HL-60 (cell line): ENCODE results near the gene MSL1.

Experiments
- DNase-seq, 2 experiments: peaks; one replicate each; pipeline ENCODE4 v3.0.0-alpha.2; 2010 to 2020; ENCODE audit warnings: low read depth in 1 of 2, low spot score in 1 of 2
- H3K27ac ChIP-seq: fragments of 250-450 bp; sonication (Bioruptor Pico); replicated peaks from 2 replicates; pipeline ENCODE4 v1.5.1; 2020; ENCODE audit warnings: mild to moderate bottlenecking, moderate library complexity
- H3K27me3 ChIP-seq: fragments of 250-450 bp; sonication (Bioruptor Pico); 2 replicates; pipeline ENCODE4 v1.5.1; 2021; ENCODE audit warnings: mild to moderate bottlenecking, moderate library complexity; ENCODE audit not compliant: insufficient read depth, poor library complexity, severe bottlenecking
- H3K4me3 ChIP-seq: replicated peaks from 2 replicates; pipeline ENCODE4 v1.5.1; 2011; ENCODE audit warnings: mild to moderate bottlenecking, control low read depth, low read length; ENCODE audit not compliant: insufficient read depth
- GABPA ChIP-seq: IDR thresholded peaks from 2 replicates; pipeline ENCODE4 v1.6.1; 2012; ENCODE audit warnings: low read depth
- POLR2AphosphoS5 ChIP-seq: IDR thresholded peaks from 2 replicates; pipeline ENCODE4 v1.6.1; 2012; ENCODE audit warnings: low read depth
- SPI1 ChIP-seq: IDR thresholded peaks from 2 replicates; pipeline ENCODE4 v1.6.1; 2012; ENCODE audit warnings: low read depth, mild to moderate bottlenecking, borderline replicate concordance
- TF ChIP-seq, protein P1 (sequence below): IDR thresholded peaks from one replicate; pipeline ENCODE4 v1.5.1; 2011; ENCODE audit warnings: low read length, control low read depth, inconsistent platforms; ENCODE audit not compliant: insufficient read depth
- TF ChIP-seq, protein P2 (sequence below): IDR thresholded peaks from 2 replicates; pipeline ENCODE4 v1.6.1; 2012; ENCODE audit warnings: low read depth; ENCODE audit not compliant: insufficient replicate concordance

MSL1 gene

DNA sequence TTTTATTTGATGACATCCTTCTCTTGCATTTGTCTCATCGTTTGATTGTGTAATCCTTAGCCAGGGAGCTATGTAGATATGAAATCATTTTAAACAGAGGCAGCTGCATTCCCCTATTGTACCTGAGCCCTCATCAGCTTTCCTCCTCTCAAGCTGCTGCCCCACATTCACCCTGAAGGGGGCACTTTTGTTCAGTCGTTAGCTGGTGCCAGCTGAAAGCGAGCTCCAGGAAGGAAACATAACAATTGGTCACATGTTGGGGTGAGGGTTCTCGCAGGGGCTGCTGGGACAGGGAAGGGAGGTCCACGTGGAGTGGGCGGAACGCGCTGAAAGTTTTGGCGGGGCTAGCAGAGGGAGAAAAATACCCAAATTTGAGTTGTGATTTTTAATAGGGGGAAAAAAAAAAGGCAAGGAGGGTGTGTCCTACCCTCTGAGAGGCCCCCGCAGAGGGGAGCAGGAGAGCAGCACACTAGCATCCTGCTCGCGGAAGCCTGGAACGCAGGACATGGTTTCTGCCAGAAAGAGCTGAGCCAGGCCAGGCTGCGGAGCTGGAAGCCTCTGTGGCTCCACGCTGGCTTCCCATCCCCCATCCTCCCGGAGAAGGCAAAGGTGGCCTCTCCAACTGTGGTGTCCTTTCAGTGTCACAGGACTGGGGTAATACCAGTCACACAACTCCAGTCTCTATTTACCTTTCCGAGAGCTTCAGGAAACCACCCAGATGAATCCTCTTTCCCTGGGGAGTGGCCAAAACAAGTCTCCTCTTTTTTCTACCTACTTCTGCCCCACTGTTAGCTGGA lies 8.5 kb upstream of the MSL1 start:
- DNase-seq: peak; percentile 95 to 97
- Histone ChIP-seq H3K4me3 (peak overlapping the region; percentile 37), H3K27me3 (no peaks in the 10 kb centered on the region), H3K27ac (peak overlapping the region; percentile 62)
- TF ChIP-seq, protein P1, sequence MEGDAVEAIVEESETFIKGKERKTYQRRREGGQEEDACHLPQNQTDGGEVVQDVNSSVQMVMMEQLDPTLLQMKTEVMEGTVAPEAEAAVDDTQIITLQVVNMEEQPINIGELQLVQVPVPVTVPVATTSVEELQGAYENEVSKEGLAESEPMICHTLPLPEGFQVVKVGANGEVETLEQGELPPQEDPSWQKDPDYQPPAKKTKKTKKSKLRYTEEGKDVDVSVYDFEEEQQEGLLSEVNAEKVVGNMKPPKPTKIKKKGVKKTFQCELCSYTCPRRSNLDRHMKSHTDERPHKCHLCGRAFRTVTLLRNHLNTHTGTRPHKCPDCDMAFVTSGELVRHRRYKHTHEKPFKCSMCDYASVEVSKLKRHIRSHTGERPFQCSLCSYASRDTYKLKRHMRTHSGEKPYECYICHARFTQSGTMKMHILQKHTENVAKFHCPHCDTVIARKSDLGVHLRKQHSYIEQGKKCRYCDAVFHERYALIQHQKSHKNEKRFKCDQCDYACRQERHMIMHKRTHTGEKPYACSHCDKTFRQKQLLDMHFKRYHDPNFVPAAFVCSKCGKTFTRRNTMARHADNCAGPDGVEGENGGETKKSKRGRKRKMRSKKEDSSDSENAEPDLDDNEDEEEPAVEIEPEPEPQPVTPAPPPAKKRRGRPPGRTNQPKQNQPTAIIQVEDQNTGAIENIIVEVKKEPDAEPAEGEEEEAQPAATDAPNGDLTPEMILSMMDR: peak; percentile 88
- no peak for TF ChIP-seq GABPA
- TF ChIP-seq POLR2AphosphoS5: peak; percentile 72
- TF ChIP-seq, protein P2, sequence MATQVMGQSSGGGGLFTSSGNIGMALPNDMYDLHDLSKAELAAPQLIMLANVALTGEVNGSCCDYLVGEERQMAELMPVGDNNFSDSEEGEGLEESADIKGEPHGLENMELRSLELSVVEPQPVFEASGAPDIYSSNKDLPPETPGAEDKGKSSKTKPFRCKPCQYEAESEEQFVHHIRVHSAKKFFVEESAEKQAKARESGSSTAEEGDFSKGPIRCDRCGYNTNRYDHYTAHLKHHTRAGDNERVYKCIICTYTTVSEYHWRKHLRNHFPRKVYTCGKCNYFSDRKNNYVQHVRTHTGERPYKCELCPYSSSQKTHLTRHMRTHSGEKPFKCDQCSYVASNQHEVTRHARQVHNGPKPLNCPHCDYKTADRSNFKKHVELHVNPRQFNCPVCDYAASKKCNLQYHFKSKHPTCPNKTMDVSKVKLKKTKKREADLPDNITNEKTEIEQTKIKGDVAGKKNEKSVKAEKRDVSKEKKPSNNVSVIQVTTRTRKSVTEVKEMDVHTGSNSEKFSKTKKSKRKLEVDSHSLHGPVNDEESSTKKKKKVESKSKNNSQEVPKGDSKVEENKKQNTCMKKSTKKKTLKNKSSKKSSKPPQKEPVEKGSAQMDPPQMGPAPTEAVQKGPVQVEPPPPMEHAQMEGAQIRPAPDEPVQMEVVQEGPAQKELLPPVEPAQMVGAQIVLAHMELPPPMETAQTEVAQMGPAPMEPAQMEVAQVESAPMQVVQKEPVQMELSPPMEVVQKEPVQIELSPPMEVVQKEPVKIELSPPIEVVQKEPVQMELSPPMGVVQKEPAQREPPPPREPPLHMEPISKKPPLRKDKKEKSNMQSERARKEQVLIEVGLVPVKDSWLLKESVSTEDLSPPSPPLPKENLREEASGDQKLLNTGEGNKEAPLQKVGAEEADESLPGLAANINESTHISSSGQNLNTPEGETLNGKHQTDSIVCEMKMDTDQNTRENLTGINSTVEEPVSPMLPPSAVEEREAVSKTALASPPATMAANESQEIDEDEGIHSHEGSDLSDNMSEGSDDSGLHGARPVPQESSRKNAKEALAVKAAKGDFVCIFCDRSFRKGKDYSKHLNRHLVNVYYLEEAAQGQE: peak; percentile 26
- 0 out of 2 replicates have a peak, but pooled peaks have one; percentile 14 for TF ChIP-seq SPI1

DNA sequence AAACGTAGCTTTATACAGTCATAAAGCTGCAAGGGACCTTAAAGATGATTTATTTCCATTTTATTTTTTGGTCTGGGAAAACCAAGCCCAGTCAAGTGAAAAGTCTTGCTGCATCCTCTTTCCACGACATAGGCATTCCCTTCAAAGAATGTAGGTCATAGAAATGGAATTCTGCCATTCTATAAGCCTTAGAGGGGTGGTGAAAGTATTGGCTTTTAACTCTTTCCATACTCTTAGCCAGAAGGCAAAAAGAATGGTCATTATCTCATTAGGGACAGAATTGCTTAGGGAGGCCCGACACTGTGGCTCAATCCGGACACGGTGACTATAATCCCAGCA lies 7.9 kb upstream of the MSL1 start:
- no peak for DNase-seq
- Histone ChIP-seq H3K27me3 (no peaks in the 10 kb centered on the region), H3K27ac (peak overlapping the region; percentile 62), H3K4me3 (no peak overlapping the region)
- TF ChIP-seq, protein P1: no peak
- TF ChIP-seq, protein P2: no peak
- TF ChIP-seq POLR2AphosphoS5 (no peak), GABPA (no peak), SPI1 (no peak)

DNA sequence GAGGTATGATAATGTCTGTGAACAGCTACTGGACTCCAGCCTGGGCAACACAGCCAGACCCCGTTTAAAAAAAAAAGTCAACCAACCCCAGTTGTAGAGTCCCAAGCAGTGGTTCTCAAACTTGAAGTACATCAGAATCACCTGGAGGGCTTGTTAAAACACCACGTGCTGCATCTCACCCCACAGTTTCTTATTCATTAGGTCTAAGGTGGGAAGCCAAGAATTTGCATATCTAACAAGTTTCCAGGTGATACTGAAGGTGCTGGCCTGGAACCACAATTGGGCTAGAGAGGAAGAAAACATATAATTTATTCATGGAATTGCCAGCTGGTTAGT lies 6.7 kb upstream of the MSL1 start:
- H3K27me3 ChIP-seq: no peaks in the 10 kb centered on the region
- no peak overlapping the region for H3K4me3 ChIP-seq
- no peak overlapping the region for H3K27ac ChIP-seq
- TF ChIP-seq, protein P1: no peak
- TF ChIP-seq SPI1 (no peak), GABPA (no peak), POLR2AphosphoS5 (no peak)
- TF ChIP-seq, protein P2: no peak
- no peak for DNase-seq
